GM21367 (cell line): ENCODE results near the gene DAD1.
A peak's percentile ranks its signal among the peaks of the same experiment; 100 is the strongest.

Source experiments
- ATAC-seq: cut with Tn5 transposase; IDR thresholded peaks from one replicate; pipeline ENCODE4 v1.9.1; 2021; ENCODE audit not compliant: unreplicated experiment

The DAD1 gene

GRCh38 chr14:22539831-22540230, 49.2 kb downstream of the DAD1 start:
- no peak for ATAC-seq

- no peak for ATAC-seq
Measured at GRCh38 chr14:22538671-22539228, 50.3 kb downstream of the DAD1 start.

- no peak for ATAC-seq
Measured at GRCh38 chr14:22537436-22538310, 51.4 kb downstream of the DAD1 start.

GRCh38 chr14:22536853-22537338, 52.1 kb downstream of the DAD1 start:
- peak; percentile 66 for ATAC-seq

- ATAC-seq: no peak
Measured at GRCh38 chr14:22535916-22536315, 53.1 kb downstream of the DAD1 start.

- ATAC-seq: no peak
Measured at GRCh38 chr14:22535126-22535525, 53.9 kb downstream of the DAD1 start.

GRCh38 chr14:22534547-22534946, 54.5 kb downstream of the DAD1 start:
- ATAC-seq: no peak

- no peak for ATAC-seq
Measured at GRCh38 chr14:22533739-22534359, 55.2 kb downstream of the DAD1 start.

- no peak for ATAC-seq
Measured at GRCh38 chr14:22533057-22533704, 55.8 kb downstream of the DAD1 start.

- ATAC-seq: no peak
Measured at GRCh38 chr14:22532345-22533056, 56.5 kb downstream of the DAD1 start.

- peak; percentile 60 for ATAC-seq
Measured at GRCh38 chr14:22531451-22532344, 57.3 kb downstream of the DAD1 start.

- ATAC-seq: no peak
Measured at GRCh38 chr14:22530127-22530526, 58.9 kb downstream of the DAD1 start.

GRCh38 chr14:22526744-22527143, 62.3 kb downstream of the DAD1 start:
- ATAC-seq: no peak

GRCh38 chr14:22526218-22526617, 62.8 kb downstream of the DAD1 start:
- no peak for ATAC-seq

- no peak for ATAC-seq
Measured at GRCh38 chr14:22524784-22525161, 64.3 kb downstream of the DAD1 start.

GRCh38 chr14:22524115-22524783, 64.8 kb downstream of the DAD1 start:
- no peak for ATAC-seq

GRCh38 chr14:22523283-22523682, 65.7 kb downstream of the DAD1 start:
- ATAC-seq: no peak

- ATAC-seq: no peak
Measured at GRCh38 chr14:22522466-22522957, 66.5 kb downstream of the DAD1 start.
